GM19463 (cell line): ENCODE results near the gene AFAP1.
"Not testable (repeated sequence)": the region's sequence is repeated elsewhere in the genome, so short reads cannot be mapped to it uniquely, and the experiment has no call there.

Experiments used
- ATAC-seq: cut with Tn5 transposase; IDR thresholded peaks from one replicate; pipeline ENCODE4 v1.9.1; 2021; ENCODE audit warnings: mild to moderate bottlenecking, moderate library complexity; ENCODE audit not compliant: unreplicated experiment

AFAP1 gene

GRCh38 chr4:7918187-7918586 is 21.5 kb downstream of the AFAP1 start:
- ATAC-seq: not testable (repeated sequence)

GRCh38 chr4:7917669-7918068 is 22.0 kb downstream of the AFAP1 start:
- no peak for ATAC-seq

- ATAC-seq: no peak
Observed at GRCh38 chr4:7915875-7916242, 23.8 kb downstream of the AFAP1 start.

- no peak for ATAC-seq
Observed at GRCh38 chr4:7912826-7913225, 26.8 kb downstream of the AFAP1 start.

GRCh38 chr4:7910952-7911578 is 28.6 kb downstream of the AFAP1 start:
- ATAC-seq: no peak

- ATAC-seq: no peak
Observed at GRCh38 chr4:7910263-7910896, 29.3 kb downstream of the AFAP1 start.

- ATAC-seq: no peak
Observed at GRCh38 chr4:7909463-7910262, 30.0 kb downstream of the AFAP1 start.

- ATAC-seq: no peak
Observed at GRCh38 chr4:7908668-7909067, 31.0 kb downstream of the AFAP1 start.

GRCh38 chr4:7907142-7907541 is 32.5 kb downstream of the AFAP1 start:
- no peak for ATAC-seq

GRCh38 chr4:7906171-7906701 is 33.4 kb downstream of the AFAP1 start:
- ATAC-seq: no peak

- no peak for ATAC-seq
Observed at GRCh38 chr4:7904952-7905915, 34.4 kb downstream of the AFAP1 start.

- no peak for ATAC-seq
Observed at GRCh38 chr4:7903791-7904516, 35.7 kb downstream of the AFAP1 start.

- ATAC-seq: no peak
Observed at GRCh38 chr4:7902826-7903225, 36.8 kb downstream of the AFAP1 start.

GRCh38 chr4:7902101-7902553 is 37.5 kb downstream of the AFAP1 start:
- ATAC-seq: no peak

GRCh38 chr4:7901311-7901885 is 38.3 kb downstream of the AFAP1 start:
- no peak for ATAC-seq

- no peak for ATAC-seq
Observed at GRCh38 chr4:7900334-7900909, 39.2 kb downstream of the AFAP1 start.

- no peak for ATAC-seq
Observed at GRCh38 chr4:7899184-7899869, 40.3 kb downstream of the AFAP1 start.

GRCh38 chr4:7898385-7898784 is 41.3 kb downstream of the AFAP1 start:
- ATAC-seq: no peak

- ATAC-seq: no peak
Observed at GRCh38 chr4:7897811-7898210, 41.9 kb downstream of the AFAP1 start.
